K562 (cell line): ENCODE results near the gene XKR3. TPM values are rescaled to one million over a fixed set of nuclear protein-coding genes. Genes with fewer than 3 reads are reported as not detected.

ENCODE experiments used
- ATAC-seq: fragments of 200-7000 bp; cut with Tn5 transposase; 3 replicates; pipeline ENCODE4 v1.9.1; 2020; ENCODE audit warnings: moderate library complexity
- BruUV-seq: library from RNA; stranded (reverse); fragments of 400-500 nt; replicated peaks from 2 replicates; lab custom pipeline; 2021; lab: Mats Ljungman, UMichigan
- CTCF ChIA-PET: fragments of 300-600 bp; formaldehyde crosslinking; extraction: SDS; loops from one replicate; lab custom pipeline; 2021; ENCODE audit warnings: low intra/inter-chr PET ratio; lab: Yijun Ruan, JAX
- POLR2A ChIA-PET: fragments of 300-600, 350-650 bp; sonication (Branson Sonifier 250); formaldehyde crosslinking; extraction: SDS; loops from one replicate; lab custom pipeline; 2021; ENCODE audit warnings: antibody characterized with exemption, inconsistent platforms; lab: Yijun Ruan, JAX
- DNase-seq, 4 experiments: peaks; one replicate each; pipeline versions ENCODE4 v3.0.0 to v3.0.0-alpha.2; 2011 to 2018; ENCODE audit warnings: low spot score in 3 of 4, mixed read lengths in 3 of 4; ENCODE audit errors: extremely low read depth in 1 of 4
- FAIRE-seq: peaks from 2 replicates; lab custom pipeline; 2011; peaks lifted over from hg19 to GRCh38; lab: Jason Lieb, UNC
- H2AFZ ChIP-seq: 2 replicates; pipeline ENCODE4 v1.6.0; 2011; ENCODE audit warnings: low read depth, low read length, control low read depth, inconsistent platforms
- H3K27ac ChIP-seq: fragments of 200-600 bp; 3 replicates; pipeline ENCODE4 v1.8.0; 2011; ENCODE audit warnings: low read depth, mild to moderate bottlenecking, control low read depth, inconsistent platforms, low read length, moderate library complexity, mixed read lengths; ENCODE audit errors: extremely low read depth
- H3K27me3 ChIP-seq, 2 experiments: fragments of 300-600 bp in 1 of 2; 2 replicates in 1 of 2; 3 replicates in 1 of 2; pipeline versions ENCODE4 v1.6.0 to v1.8.0; 2011; ENCODE audit warnings: inconsistent platforms in 2 of 2, low read length in 2 of 2, mild to moderate bottlenecking in 1 of 2, mixed read lengths in 1 of 2, moderate library complexity in 1 of 2; ENCODE audit not compliant: control insufficient read depth in 2 of 2, insufficient read depth in 2 of 2
- H3K36me3 ChIP-seq: fragments of 300-600 bp; 3 replicates; pipeline ENCODE4 v1.8.0; 2011; ENCODE audit warnings: mild to moderate bottlenecking, low read length, inconsistent platforms; ENCODE audit not compliant: control insufficient read depth, insufficient read depth
- H3K4me1 ChIP-seq, 2 experiments: fragments of 200-600 bp in 1 of 2; replicated peaks in 1 of 2; 2 replicates in 1 of 2; 3 replicates in 1 of 2; pipeline versions ENCODE4 v1.5.1 to v1.8.0; 2011; ENCODE audit warnings: inconsistent platforms in 2 of 2, low read length in 2 of 2, mild to moderate bottlenecking in 1 of 2, mixed read lengths in 1 of 2, moderate library complexity in 1 of 2; ENCODE audit not compliant: control insufficient read depth in 2 of 2, insufficient read depth in 2 of 2
- H3K4me2 ChIP-seq: 2 replicates; pipeline ENCODE4 v1.6.1; 2011; ENCODE audit warnings: low read length, control low read depth, inconsistent platforms, mixed read lengths; ENCODE audit not compliant: insufficient read depth
- H3K4me3 ChIP-seq: fragments of 200-600 bp; sonication (generic), shearing (Covaris generic); 2 replicates; pipeline ENCODE4 v1.5.1; 2016; ENCODE audit warnings: control low read depth, inconsistent platforms
- H3K79me2 ChIP-seq: fragments of 200-600 bp; 3 replicates; pipeline ENCODE4 v1.8.0; 2011; ENCODE audit warnings: low read length, inconsistent platforms; ENCODE audit not compliant: control insufficient read depth, insufficient read depth
- H3K9ac ChIP-seq, 2 experiments: 2 replicates each; pipeline versions ENCODE4 v1.6.0 to v1.6.1; 2011; ENCODE audit warnings: low read depth in 2 of 2, low read length in 2 of 2, control low read depth in 1 of 2, inconsistent platforms in 1 of 2, mild to moderate bottlenecking in 1 of 2, mixed read lengths in 1 of 2; ENCODE audit not compliant: insufficient read depth in 1 of 2
- H3K9me1 ChIP-seq: one replicate; pipeline ENCODE4 v1.6.0; 2011; ENCODE audit warnings: inconsistent platforms, mild to moderate bottlenecking, low read length, moderate library complexity; ENCODE audit not compliant: control insufficient read depth, insufficient read depth
- H3K9me3 ChIP-seq: replicated peaks from 2 replicates; pipeline ENCODE4 v1.5.1; 2011; ENCODE audit warnings: low read depth, low read length, inconsistent platforms; ENCODE audit not compliant: control insufficient read depth, insufficient read depth
- H4K20me1 ChIP-seq: replicated peaks from 2 replicates; pipeline ENCODE4 v1.6.1; 2011; ENCODE audit warnings: low read length, inconsistent platforms, mixed read lengths; ENCODE audit not compliant: control insufficient read depth, insufficient read depth
- ATF6 ChIP-seq: sonication (generic); formaldehyde crosslinking; IDR thresholded peaks from 2 replicates; pipeline ENCODE4 v1.4.0; 2020; ENCODE audit warnings: mild to moderate bottlenecking, missing genetic modification reagents
- CAMTA2 ChIP-seq: fragments of 250-450 bp; sonication (Bioruptor Pico); conservative IDR thresholded peaks from 2 replicates; pipeline ENCODE4 v1.5.1; 2022
- CBFB ChIP-seq: sonication (generic); formaldehyde crosslinking; IDR thresholded peaks from 2 replicates; pipeline ENCODE4 v1.4.0; 2020; ENCODE audit warnings: mild to moderate bottlenecking, missing genetic modification reagents
- CEBPB ChIP-seq: fragments of 450-650 bp; IDR thresholded peaks from 2 replicates; pipeline ENCODE4 v1.6.1; 2016; ENCODE audit warnings: missing genetic modification characterization, missing compliant biosample characterization
- ELF2 ChIP-seq: fragments of 250-450 bp; sonication (Bioruptor Pico); IDR thresholded peaks from 2 replicates; pipeline ENCODE4 v1.5.0; 2021; ENCODE audit warnings: mild to moderate bottlenecking
- ETS2 ChIP-seq: IDR thresholded peaks from 2 replicates; pipeline ENCODE4 v1.6.1; 2016; ENCODE audit warnings: borderline replicate concordance, missing genetic modification characterization, mild to moderate bottlenecking, moderate library complexity, missing compliant biosample characterization; ENCODE audit not compliant: poor library complexity, severe bottlenecking
- FOXJ3 ChIP-seq: sonication (generic); formaldehyde crosslinking; IDR thresholded peaks from 2 replicates; pipeline ENCODE4 v1.4.0; 2020; ENCODE audit warnings: mild to moderate bottlenecking, missing genetic modification reagents
- HMG20A ChIP-seq: fragments of 450-650 bp; formaldehyde crosslinking; conservative IDR thresholded peaks from 2 replicates; pipeline ENCODE4 v1.4.0; 2020; ENCODE audit warnings: mild to moderate bottlenecking, mixed read lengths
- HOMEZ ChIP-seq: fragments of 250-450 bp; sonication (Bioruptor Pico); IDR thresholded peaks from 2 replicates; pipeline ENCODE4 v1.4.0; 2020; ENCODE audit warnings: mild to moderate bottlenecking, moderate library complexity
- POLR2A ChIP-seq: fragments of 450-650 bp; conservative IDR thresholded peaks from 2 replicates; pipeline ENCODE4 v1.6.1; 2016
- POLR3G ChIP-seq: IDR thresholded peaks from 2 replicates; pipeline ENCODE4 v1.6.1; 2011; ENCODE audit not compliant: insufficient read length, insufficient replicate concordance; ENCODE audit errors: extremely low read depth
- ZNF280B ChIP-seq: fragments of 250-450 bp; sonication (Bioruptor Pico); IDR thresholded peaks from 2 replicates; pipeline ENCODE4 v1.5.1; 2021; ENCODE audit warnings: mild to moderate bottlenecking
- WGBS: fragments of 100-300 bp; shearing (Covaris generic); methylation state at CpG from one replicate; pipeline ENCODE4 v1.1.6; 2016; ENCODE audit warnings: low coverage, mixed read lengths; ENCODE audit not compliant: insufficient coverage; ENCODE audit errors: missing lambda C conversion rate; 5-methylcytosine and 5-hydroxymethylcytosine counted together
- in situ Hi-C: fragments of 300-500 bp; cut with MboI; formaldehyde crosslinking; loops from 4 replicates; pipeline ENCODE4 v1.15.0; 2018; ENCODE audit warnings: inconsistent platforms, mixed read lengths
- intact Hi-C: fragments of 100-400 bp; cut with micrococcal nuclease; formaldehyde crosslinking; loops from 2 replicates; pipeline ENCODE4 v1.14.2; 2022
- polyA plus RNA-seq, 8 experiments: library from polyadenylated mRNA; depleted of rRNA in 4 of 8; stranded (reverse) in 5 of 8; unstranded in 3 of 8; fragments of >200 nt; fragmentation: Nextera tagmentation in 2 of 8; fragmentation: Illumina TruSeq in 1 of 8; extraction: Ambion mirVana in 2 of 8; extraction: Trizol in 1 of 8; gene quantifications; 2 replicates each; pipeline versions ENCODE4 v1.2.1 to v1.2.3, GENCODE V29; 2011 to 2014; ENCODE audit warnings: inconsistent platforms in 1 of 8, missing spikeins in 1 of 8
- total RNA-seq, 7 experiments: library from RNA; depleted of rRNA in 6 of 7; stranded (reverse); fragments of >200 nt in 6 of 7; fragmentation: Illumina TruSeq in 2 of 7; extraction: Trizol in 2 of 7; gene quantifications; 2 replicates each; pipeline versions ENCODE4 v1.2.1 to v1.2.3, GENCODE V29; 2011 to 2021; ENCODE audit warnings: low replicate concordance in 1 of 7

XKR3 gene
- total and polyA plus RNA-seq, 9 of the 15 experiments (the other 6 are each of a cell fraction or from before 2014, with no cell fraction given) = 3.5 to 11.5 (median 7.1) TPM

DNA sequence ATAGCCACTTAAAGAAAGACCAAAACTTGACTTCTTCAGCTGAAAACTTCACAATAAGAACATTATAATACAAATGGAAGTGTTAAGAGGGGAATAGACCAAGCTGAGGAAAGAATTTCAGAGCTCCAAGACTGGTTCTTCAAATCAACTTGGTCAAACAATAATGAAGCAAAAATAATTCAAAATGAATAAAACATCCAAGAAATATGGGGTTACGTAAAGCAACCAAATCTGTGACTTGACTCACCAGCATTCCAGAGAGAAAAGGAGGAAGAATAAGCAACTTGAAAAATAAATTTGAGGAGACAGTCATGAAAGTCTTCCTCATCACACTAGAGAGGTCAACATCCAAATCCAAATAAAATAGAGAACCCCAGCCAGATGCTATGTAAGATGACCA lies 31.4 kb downstream of the XKR3 start:
- ChIA-PET POLR2A (interaction anchor here (1.6 kb wide), 1 partner anchor 10 kb away, joined by 7 read pairs; no protein-coding TSS in a partner anchor), CTCF (no interaction called here)
- BruUV-seq = no TSS peak
- Histone ChIP-seq H3K27me3 (no peaks in the 10 kb centered on the region), H3K9ac (no peak overlapping the region), H3K79me2 (0 out of 3 replicates have a peak, but pooled peaks cover 2% of the 10 kb centered on the region), H4K20me1 (no peaks in the 10 kb centered on the region), H3K36me3 (peaks cover 31% of the 10 kb centered on the region), H3K4me2 (no peak overlapping the region), H3K9me1 (no peaks in the 10 kb centered on the region), H2AFZ (no peak overlapping the region), H3K4me1 (no peaks in the 10 kb centered on the region), H3K27ac (no peak overlapping the region), H3K4me3 (no peak overlapping the region), H3K9me3 (no peaks in the 10 kb centered on the region)
- no peak for ATAC-seq
- WGBS = 60% methylated on average over 1 of the region's 1 CpG
- no peak for DNase-seq
- intact Hi-C loops = no loop called here
- TF ChIP-seq ZNF280B (CRISPR knock-in tag) = 0 out of 2 replicates have a peak, but pooled peaks have one; percentile 57
- TF ChIP-seq ATF6 (CRISPR knock-in tag) = no peak
- peak; percentile 6; the same call in 1 of the 2 replicates for TF ChIP-seq FOXJ3 (CRISPR knock-in tag)
- no peak for TF ChIP-seq POLR3G
- peak; percentile 72; the same call in 1 of the 2 replicates for TF ChIP-seq CAMTA2 (CRISPR knock-in tag)
- TF ChIP-seq ETS2 (tag) = no peak
- no peak for TF ChIP-seq CBFB (CRISPR knock-in tag)
- TF ChIP-seq HOMEZ (CRISPR knock-in tag) = no peak
- no peak for TF ChIP-seq HMG20A (CRISPR knock-in tag)
- peak; percentile 64; the same call in 1 of the 2 replicates for TF ChIP-seq ELF2
- no peak for TF ChIP-seq POLR2A
- TF ChIP-seq CEBPB (tag) = no peak
- in situ Hi-C loops = no loop called here
- no peak for FAIRE-seq
